HG03521 (cell line): ENCODE measurements around the gene SYT2.

Source experiments
- ATAC-seq: cut with Tn5 transposase; IDR thresholded peaks from one replicate; pipeline ENCODE4 v1.9.1; 2021; ENCODE audit warnings: mild to moderate bottlenecking, moderate library complexity; ENCODE audit not compliant: unreplicated experiment

The SYT2 gene

DNA sequence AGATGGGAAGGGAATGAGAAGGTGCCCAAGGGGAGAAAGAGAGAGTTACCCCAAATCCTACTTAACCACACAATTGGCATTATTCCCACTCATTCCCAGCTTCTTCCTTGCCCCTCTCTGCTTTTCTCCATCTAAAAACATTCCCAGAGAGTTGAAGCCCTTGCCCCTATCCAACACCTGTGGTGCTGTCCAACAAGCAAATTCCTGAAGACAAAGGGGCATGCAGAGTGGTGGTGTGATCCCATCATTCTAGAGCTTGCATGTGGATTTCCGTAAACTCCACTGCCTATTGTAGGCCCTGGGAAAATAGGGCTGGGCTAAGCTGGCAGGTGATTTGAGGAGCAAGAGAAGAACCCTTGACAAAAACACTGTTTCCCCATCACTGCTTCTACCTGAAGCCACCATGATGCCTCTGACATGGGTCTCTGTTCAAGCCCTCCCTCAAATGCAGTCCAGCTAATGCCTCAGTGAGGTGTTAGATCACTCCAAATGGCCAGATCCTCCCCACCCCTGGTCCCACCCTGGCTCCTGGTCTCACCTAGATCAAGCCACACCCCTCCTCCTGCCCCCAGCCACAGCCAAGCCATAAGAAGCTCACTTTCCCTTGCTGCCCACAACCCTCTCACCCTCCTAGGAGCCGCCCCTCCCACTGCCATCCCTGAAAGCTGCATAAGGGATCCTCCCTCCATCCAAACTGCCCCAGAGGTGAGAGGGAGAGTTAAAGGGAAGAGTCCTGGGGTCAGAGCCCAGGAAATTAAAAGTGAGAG, 29.5 kb downstream of the SYT2 start:
- no peak for ATAC-seq

DNA sequence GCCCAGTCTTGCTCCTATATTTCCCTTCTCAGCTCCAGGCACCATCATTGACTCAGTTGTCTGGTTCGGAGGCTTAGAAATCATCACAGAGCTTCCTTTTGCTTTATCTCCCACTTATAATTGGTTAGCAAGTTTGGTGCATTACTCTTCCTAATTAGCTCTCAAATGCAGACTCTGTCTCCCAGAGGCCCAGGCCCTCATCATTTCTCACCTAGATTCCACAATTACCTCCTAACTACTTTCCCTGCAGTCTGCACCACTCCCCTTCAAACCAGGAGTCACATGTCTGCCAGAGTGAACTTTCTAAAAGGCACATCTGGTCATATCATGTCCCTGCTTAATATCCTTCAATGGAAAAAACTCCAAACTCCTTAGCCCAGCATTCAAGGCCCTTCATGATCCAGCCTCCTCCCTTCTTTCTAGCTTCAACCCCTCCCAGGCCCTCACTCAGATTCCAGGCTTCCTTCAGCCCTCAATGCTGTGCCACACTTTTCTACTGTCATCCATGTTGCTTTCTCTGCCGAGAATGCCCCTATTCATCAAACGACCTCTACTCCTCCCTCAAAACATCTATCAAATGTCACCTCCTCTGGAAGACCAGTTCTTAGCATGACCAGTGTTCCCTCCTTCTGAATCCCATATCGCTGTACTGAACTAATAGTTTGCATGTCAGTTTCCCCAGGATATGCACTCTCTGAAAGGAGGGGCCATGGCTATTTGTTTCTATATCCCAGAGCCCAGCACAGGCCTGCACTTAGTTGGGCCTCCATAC, 30.7 kb downstream of the SYT2 start:
- no peak for ATAC-seq

DNA sequence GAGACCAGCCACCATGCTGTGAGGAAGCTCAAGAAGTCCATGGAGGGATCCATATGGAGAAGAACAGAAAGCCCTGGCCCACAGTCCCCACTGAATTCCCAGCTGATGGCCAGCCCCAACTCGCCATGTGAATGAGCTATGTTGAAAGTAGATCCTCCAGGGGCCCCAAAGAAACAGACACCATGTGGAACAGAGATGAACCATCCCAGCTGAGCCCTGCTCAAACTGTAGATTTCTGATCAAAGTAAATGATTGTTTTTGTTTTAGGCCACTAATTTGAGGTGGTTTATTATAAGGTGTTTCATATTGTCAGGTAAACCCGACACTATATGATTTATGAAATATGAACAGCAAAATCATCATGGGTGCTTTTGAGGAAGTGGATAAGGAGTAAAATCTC, 32.8 kb downstream of the SYT2 start:
- ATAC-seq = no peak

DNA sequence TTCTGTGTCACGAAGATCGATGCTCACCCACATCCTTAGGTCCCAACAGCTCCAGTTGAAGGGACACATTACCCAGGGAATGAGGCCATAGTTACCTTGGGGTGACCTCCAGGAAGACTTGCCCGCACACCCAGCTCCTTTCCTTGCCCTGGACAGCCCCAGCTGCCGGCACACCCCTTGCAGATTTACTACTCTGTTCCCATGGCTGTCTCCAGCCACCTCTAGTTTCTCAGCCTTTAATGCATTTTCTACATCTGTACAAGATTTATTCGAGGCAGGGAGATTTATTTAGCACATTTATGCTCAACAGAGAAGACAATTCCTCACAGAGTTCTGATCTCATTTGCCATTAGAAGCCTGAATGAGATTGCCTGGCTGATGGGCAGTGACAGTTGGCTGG, 36.7 kb downstream of the SYT2 start:
- ATAC-seq = no peak

DNA sequence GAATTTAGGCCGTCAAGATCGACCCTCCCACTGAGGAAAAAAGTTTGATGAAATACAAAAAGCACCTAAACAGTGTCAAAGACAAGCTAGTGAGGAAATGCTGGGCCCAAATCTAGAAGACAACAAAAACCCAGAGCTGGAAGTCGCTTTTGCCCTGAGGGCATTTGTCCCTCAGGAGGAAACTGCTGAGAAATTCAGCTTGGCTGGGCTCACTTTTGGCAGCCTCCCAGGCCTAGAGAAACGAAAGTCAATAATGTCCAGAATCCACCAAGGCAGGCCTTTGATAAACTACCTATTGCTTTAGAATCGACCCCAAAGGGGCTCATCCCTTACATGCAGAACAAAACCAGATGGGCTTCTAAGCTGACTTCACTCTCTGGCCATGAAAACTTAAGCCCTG, 38.9 kb downstream of the SYT2 start:
- ATAC-seq = no peak

DNA sequence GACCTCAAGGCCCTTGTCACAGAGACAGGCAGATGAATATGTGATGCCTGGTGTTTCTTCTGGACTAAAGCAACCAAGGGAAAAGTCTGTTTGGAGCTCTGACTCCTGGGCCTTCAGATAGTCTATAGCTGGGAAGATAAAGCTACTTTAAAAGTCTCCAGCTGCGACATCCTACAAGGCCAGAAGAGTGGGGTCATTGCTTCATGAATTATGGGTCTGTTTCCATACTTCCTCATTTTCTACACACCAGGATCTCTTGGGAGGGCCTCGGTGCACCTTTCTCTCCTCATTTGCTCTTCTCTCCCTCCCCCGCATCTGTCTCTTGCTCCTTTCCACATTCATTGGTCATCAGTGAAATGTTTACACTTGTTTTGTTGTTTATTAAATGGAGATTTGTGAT, 44.8 kb downstream of the SYT2 start:
- ATAC-seq = no peak

DNA sequence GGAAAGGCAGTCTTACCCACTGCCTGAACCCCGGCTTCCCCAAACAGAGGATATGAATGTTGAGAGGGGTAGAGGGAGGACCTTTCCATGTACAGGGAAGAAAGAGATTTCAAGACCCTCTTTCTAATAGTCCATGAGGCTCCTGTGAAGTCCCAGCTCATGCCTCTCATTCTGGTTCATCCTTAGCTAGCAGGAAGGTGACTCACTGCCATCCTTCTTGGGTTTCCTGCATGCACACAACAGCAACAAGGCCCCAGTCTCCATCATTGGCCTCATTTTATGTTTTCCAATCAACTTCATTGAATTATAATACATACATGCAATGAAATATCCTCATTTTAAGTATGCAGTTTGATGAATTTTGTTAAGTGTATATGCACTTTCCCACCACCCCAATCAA, 46.2 kb downstream of the SYT2 start:
- no peak for ATAC-seq

DNA sequence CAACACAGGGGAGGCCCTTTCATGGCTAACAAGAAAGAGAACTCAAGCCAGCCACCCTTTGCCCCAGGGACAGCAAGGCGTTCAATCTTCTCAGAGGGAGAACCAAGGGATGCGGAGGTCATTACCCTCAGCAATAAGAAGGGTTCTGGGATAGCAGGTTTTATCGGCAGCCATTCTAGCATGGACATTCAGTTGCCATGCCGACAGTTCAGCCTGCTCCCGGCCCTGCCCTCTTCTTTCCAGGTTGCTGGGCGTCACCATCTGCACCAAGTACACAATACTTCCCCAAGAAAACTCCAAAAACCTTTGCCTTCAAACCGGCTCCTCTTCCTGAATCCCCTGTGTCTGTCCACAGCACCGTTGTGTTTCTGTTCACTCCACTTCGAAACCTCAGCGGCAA, 47.1 kb downstream of the SYT2 start:
- no peak for ATAC-seq

DNA sequence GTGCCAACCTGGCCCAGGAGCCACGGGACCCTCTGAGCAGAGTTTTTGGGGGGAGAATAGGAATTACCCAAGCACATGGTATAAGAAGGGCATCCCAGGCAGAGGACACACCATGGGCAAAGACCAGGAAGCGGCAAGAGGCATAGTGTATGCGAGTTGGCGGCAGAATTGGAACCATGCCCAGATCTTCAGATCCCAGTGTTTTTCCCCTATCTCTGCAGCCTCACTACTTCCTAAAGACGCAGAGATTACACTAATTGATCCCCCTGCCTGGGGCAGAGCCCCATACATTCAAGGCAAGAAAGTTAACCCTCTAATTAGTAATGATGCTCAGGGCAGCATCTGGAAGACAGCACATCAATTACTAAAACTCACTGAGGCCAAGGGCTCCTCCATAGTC, 48.2 kb downstream of the SYT2 start:
- no peak for ATAC-seq

DNA sequence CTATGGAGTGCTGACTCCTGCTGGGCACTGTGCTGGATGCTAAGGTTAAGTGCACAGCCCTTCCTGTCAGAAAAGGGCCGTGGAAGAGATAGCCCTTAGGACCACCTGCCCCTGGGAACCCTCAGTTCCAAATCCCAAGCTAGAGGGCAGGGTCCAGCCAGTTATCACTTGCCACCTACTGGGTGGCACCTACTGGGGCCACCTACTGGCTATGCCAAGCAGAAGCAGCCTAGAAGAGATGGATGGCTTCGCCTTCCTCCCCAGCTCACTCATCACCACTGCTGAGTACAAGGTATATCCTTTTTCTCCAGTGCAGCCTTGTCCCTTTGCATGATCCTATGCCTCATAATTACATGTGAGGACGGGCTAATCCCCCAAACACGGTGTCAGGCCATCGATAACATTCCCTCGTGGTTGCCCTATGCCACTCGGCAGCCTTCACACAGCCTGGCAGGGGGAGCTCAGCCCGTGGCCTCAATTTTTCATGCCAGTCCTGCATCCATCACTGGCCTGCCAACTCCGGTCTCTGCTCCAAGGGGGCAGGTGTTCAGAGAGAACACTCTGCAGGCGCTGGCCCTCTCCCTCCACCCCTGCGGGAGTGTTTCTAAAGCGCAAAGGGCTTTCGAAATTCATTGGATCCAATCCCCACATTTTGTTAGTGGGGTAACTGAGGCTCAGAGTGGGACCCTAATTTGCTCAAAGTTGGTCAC, 49.0 kb downstream of the SYT2 start:
- no peak for ATAC-seq

DNA sequence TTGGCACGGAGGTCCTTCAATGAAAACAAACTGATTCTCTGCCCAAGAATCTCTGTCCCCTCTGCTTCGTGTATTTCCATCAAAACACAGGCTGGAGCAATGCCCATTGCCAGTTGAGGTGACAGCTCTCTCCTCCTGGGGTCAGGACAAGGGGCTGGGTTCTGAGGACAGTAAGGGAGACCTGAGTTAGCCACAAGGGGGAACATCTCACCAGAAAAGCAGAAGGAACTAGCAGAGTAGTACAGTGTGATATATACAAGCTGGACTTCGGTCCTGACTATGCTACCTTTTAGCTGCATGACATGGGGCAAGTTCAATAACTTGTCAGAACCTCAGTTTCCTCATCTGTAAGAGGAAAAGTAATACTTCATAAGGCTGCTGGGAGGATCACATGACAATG, 50.3 kb downstream of the SYT2 start:
- no peak for ATAC-seq

DNA sequence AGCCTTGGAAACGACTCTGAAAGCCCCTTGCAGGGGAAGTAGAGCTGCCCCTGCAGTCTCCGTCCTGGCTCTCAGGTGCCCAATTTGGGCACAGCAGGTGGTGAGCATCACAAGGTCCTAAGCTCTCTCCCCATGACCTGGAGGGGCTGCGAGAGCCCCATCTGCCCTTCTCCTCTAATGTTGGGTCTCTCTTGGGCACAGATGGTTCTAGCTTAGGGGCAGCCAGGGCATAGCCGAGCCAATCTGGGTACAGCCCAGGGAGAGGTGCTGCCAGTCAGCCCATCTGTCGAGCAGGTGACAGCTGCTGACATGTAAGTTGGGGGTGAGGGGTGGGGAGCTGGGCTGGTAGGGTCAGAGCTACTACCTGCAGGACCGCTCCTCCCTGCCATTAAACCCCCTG, 50.7 kb downstream of the SYT2 start:
- no peak for ATAC-seq

DNA sequence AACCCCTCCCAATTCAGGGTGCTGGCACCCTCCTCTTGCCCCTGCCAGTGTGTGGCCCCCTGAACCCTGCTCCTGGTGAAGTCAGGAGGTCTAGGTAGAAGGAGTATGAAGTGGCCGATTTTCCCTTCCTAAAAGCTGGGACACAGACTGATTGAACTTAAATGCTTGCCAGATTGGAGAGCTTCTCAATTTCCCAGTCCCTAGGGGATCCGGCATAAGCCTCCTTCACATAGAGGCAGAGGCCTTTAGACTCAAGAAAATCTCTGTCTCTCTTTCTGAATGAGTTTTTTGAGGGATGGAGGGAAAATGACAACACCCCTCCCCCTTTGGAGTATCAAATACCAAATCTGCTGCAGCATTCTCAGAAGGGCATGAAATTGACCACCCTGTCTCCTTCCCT, 51.5 kb downstream of the SYT2 start:
- no peak for ATAC-seq

DNA sequence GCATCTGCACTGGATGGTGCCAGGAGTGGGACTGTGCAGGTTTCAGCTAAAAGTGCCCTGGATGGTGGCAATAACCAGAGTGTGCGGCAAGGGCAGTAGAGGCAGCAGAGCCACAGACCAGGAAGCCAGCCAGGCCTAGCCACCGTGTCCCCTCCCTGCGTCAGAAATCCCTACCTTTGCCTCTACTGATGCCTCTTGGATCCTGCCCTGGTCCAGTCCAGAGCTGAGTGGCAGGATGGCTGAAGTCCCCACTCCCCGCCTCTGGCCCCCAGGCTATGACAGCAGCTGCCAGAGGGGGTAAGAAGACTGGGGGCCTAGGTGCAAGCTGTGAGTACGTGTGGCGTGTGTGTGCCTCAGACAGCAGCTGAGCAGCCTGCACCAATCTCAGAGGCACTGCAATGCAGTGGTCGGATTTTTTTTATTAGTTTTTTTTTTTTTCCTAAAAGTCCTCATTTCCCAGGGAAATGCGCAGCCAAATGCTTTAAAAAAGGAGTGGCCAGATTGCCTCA, 51.9 kb downstream of the SYT2 start:
- ATAC-seq = no peak

DNA sequence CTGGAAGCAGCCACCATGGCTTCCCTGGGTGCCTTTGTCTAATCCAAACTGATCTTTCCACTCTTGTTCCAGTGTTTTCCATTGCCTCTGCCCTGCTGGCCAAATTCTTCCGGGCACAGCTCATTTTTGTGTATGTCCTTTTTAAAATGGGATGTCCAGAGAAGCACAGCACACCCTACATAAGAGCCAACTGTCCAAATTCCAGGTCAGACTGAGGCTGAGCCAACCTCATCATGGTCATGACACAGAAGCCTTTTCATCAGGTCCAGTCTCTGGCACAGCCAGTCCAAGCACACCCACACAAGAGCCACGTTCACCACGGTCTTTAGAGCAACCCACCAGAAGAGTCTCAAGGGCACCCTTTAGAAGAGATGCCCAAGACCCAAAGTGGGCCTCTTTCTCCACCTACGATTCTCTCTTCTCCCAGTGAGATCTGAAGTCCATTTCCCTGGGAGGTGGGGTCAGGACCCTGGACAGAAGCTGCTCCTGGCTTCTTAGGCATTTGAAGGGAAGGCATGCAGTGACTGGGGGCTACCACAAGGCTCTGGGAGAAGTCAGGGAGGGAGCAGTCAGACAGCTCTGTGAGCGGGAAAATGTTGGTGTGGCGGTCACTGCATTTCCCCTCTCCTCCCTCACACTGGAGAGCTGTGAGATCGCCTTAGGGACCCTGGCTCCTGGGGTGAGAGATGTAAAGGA, 53.2 kb downstream of the SYT2 start:
- ATAC-seq = no peak

DNA sequence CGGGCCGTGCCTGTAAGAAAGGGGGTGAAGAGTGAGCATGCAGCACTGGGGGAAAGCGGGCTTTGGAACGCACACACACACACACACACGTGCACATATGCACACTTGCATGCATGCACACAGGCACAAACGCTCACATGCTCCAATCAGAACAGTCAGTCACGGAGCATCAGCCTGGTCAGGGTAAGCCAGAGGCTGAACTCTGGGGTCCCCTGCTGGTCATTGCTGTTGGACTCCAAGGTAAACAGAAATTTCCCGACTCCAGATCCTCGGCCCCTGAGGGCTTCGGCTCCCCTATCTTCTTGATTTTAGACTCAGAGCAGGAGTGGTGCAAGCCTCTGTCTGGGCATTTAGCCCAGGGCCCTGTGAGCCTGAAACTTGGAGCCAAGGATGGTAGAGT, 54.2 kb downstream of the SYT2 start:
- ATAC-seq = no peak

DNA sequence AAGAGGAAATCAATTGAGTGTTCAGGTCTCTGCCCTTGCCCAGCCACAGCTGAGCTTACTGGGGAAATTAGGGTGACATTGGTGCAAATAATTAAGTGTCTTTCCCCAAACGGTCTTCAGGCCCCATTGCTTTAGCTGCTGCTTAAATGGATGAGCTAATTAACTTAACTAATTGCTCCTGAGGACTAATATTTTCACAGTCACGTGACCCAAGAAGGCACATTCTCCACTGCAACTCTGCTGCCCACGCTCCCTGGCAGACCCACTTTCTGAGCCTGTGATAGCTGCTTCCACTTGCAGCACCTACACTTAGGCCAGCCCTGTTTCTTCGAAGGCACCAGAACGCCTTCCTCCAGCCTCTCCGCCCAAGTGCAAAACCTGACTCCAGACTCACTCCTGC, 56.2 kb downstream of the SYT2 start:
- no peak for ATAC-seq

DNA sequence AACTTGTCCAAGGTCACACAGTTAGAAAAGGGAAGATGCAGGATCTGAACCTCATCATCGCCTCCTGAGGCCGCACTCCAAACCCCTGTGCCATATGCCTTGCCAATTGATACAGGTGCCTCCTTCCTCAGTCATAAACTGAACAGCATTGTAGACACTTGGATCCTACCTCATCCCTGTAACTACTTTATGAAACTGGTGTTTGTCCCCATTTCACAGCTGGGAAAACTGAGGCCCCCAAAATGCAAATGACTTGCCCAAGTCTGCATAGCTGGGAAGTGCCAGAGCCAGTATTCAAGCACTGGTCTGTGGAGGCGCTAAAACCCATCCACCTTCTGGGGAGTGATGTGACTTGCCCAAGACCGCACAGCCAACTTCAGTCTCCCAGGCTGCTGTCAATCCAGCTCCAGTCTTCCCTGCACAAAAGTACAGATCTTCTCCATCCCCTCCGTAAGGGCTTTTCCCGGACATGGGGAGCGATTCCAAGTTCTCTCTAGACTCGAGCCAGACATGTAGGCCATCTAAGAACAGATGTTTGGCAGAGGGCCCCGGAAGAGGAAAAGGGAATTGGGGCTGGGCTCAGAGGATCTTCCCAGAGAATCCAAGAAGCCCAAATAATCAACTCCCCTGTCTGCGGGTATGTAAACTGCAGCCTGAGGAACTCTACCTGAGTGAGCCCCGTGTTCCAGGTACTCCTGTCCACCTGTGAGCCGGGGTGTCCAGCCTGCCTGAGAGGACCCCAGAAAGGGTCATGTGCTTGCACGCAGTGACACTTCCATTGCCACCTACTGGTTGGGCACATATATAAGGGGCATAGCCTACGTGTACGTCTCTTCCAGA, 60.5 kb downstream of the SYT2 start:
- no peak for ATAC-seq

DNA sequence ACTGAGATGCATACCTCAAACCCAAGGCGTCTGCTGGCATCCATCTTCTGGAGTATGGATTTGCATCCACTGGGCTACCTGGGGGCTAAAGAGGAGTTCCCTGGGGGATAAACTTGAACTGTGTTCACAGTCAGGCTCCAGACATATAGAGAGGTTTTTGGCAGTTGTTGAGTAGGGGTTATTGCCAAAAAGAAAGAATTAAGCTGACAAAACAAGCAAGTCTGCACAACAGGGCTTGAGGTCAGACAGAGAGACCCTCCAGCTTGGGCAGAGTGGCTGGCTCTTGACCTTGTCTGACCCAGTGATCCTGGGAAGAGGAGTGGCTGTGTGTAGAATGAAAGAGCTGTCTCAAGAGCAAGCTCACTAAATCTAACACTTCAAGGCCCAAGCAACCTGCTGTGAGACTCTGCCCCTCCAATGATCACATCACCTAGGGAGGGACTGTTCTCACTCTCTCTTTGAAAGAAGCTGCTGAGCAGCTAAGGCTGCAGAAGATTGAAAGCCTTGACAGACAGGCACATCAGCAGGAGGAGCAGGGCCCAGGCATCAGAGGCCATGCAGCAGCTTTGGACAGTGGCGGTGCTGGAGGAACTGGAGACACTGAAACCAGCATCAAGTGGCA, 61.5 kb downstream of the SYT2 start:
- ATAC-seq = no peak

DNA sequence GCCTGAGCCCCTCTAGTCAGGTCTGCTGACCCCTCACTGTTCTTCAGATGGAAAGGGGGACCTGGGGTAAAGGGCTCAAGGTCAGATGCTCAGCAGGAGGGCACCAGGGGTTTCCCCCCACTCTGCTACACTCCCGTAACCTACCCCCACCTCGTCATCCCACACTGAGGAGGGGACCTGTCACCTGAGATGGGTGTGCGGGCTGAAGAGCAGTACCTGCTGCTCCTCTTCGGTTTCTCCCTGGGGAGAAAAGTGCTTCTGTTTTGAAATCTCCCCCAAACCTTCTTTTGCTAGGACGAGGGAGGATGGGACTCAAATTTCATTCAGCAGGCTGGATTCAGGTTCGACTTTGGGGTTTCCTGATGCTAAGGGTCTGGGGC, 65.2 kb downstream of the SYT2 start:
- ATAC-seq = no peak
